ENCODE data around the gene GRAMD4. TPM values are rescaled to one million over a fixed set of nuclear protein-coding genes. Genes with fewer than 3 reads are reported as not detected.

GRAMD4 gene
- total RNA-seq, 2 experiments from 2014 or later = 35.4 to 44.6 TPM

Other genes starting within 250 kb of the GRAMD4 start
- gene CELSR1, start 82.8 kb upstream of the GRAMD4 start, total RNA-seq = under 1 TPM; 0.06 to 0.12 TPM
- 10 to 100 TPM; 53.3 to 59.7 TPM for gene CERK, start 117.9 kb downstream of the GRAMD4 start, total RNA-seq
- 10 to 100 TPM; 32.6 to 44.9 TPM for gene TBC1D22A, start 142.3 kb downstream of the GRAMD4 start, total RNA-seq

All from activated CD8-positive, alpha-beta memory T cell treated with anti-CD3 and anti-CD28 coated beads, Interleukin-2, amount 10 ng/mL, durations not matched to agents 7 days and 5 days (primary cell).